HepG2 (cell line): Measurements from ENCODE around the gene STK36. TPM values are rescaled to one million over a fixed set of nuclear protein-coding genes. Genes with fewer than 3 reads are reported as not detected.

Experiments used
- BCL6 ChIP-seq: IDR thresholded peaks from 2 replicates; pipeline ENCODE4 v1.6.1; 2016; ENCODE audit warnings: missing genetic modification reagents, missing compliant biosample characterization
- CC2D1A ChIP-seq: sonication (generic); formaldehyde crosslinking; IDR thresholded peaks from 2 replicates; pipeline ENCODE4 v1.8.1; 2023; ENCODE audit warnings: mild to moderate bottlenecking, missing genetic modification reagents
- HOXA3 ChIP-seq: sonication (generic); formaldehyde crosslinking; IDR thresholded peaks from 2 replicates; pipeline ENCODE4 v1.5.0; 2020; ENCODE audit warnings: missing genetic modification reagents
- NR2F2 ChIP-seq: IDR thresholded peaks from 2 replicates; pipeline ENCODE4 v1.6.1; 2012; ENCODE audit warnings: low read depth, inconsistent platforms, borderline replicate concordance
- RFX3 ChIP-seq: IDR thresholded peaks from 2 replicates; pipeline ENCODE4 v1.6.1; 2016; ENCODE audit warnings: missing biosample characterization, missing genetic modification reagents
- SMAD3 ChIP-seq: sonication (generic); formaldehyde crosslinking; IDR thresholded peaks from 2 replicates; pipeline ENCODE4 v1.4.0; 2020; ENCODE audit warnings: missing genetic modification reagents
- ZNF180 ChIP-seq: sonication (generic); formaldehyde crosslinking; IDR thresholded peaks from 2 replicates; pipeline ENCODE4 v1.4.0; 2020; ENCODE audit warnings: low read depth, missing genetic modification reagents, borderline replicate concordance
- ZNF788 ChIP-seq: sonication (generic); formaldehyde crosslinking; IDR thresholded peaks from 2 replicates; pipeline ENCODE4 v1.5.0; 2020; ENCODE audit warnings: mild to moderate bottlenecking, missing genetic modification reagents, borderline replicate concordance
- ZNF883 ChIP-seq: sonication (generic); formaldehyde crosslinking; IDR thresholded peaks from 2 replicates; pipeline ENCODE4 v1.5.1; 2020; ENCODE audit warnings: mild to moderate bottlenecking, missing genetic modification reagents; ENCODE audit errors: not compliant biosample characterization
- polyA plus RNA-seq, 8 experiments: library from polyadenylated mRNA; depleted of rRNA in 3 of 8; stranded (reverse) in 7 of 8; unstranded in 1 of 8; fragments of >200 nt; fragmentation: Illumina TruSeq in 4 of 8; extraction: Trizol in 4 of 8; gene quantifications; 2 replicates each; pipeline versions ENCODE4 v1.2.1 to v1.2.3, GENCODE V29; 2011 to 2016; ENCODE audit warnings: low read depth in 4 of 8, missing spikeins in 1 of 8, mixed read lengths in 1 of 8; ENCODE audit not compliant: insufficient read depth in 1 of 8
- total RNA-seq, 5 experiments: library from RNA; depleted of rRNA; stranded (reverse); fragments of >200 nt; fragmentation: Illumina TruSeq; extraction: Trizol; gene quantifications; 2 replicates each; pipeline ENCODE4 v1.2.3, GENCODE V29; 2016; ENCODE audit warnings: low read depth in 1 of 5
- TF ChIP-seq, protein P1 (sequence below): sonication (generic); formaldehyde crosslinking; IDR thresholded peaks from 2 replicates; pipeline ENCODE4 v1.4.0; 2020; ENCODE audit warnings: missing genetic modification reagents
- TF ChIP-seq, protein P2 (sequence below): sonication (generic); formaldehyde crosslinking; IDR thresholded peaks from 2 replicates; pipeline ENCODE4 v1.5.1; 2020; ENCODE audit warnings: mild to moderate bottlenecking, missing genetic modification reagents, moderate library complexity
- TF ChIP-seq, protein P3 (sequence below): IDR thresholded peaks from 2 replicates; pipeline ENCODE4 v1.6.1; 2016; ENCODE audit warnings: missing compliant biosample characterization, missing genetic modification reagents, borderline replicate concordance
- TF ChIP-seq, protein P4 (sequence below): sonication (generic); formaldehyde crosslinking; IDR thresholded peaks from 2 replicates; pipeline ENCODE4 v1.9.0; 2021; ENCODE audit warnings: missing genetic modification reagents, borderline replicate concordance
- TF ChIP-seq, protein P5 (sequence below): sonication (generic); formaldehyde crosslinking; IDR thresholded peaks from 2 replicates; pipeline ENCODE4 v1.5.1; 2020; ENCODE audit warnings: missing genetic modification reagents, mild to moderate bottlenecking, borderline replicate concordance

STK36 gene
- total and polyA plus RNA-seq, 2 of the 13 experiments (the other 11 are each of a cell fraction or from before 2014, with no cell fraction given): 45.9 to 83.5 TPM

DNA sequence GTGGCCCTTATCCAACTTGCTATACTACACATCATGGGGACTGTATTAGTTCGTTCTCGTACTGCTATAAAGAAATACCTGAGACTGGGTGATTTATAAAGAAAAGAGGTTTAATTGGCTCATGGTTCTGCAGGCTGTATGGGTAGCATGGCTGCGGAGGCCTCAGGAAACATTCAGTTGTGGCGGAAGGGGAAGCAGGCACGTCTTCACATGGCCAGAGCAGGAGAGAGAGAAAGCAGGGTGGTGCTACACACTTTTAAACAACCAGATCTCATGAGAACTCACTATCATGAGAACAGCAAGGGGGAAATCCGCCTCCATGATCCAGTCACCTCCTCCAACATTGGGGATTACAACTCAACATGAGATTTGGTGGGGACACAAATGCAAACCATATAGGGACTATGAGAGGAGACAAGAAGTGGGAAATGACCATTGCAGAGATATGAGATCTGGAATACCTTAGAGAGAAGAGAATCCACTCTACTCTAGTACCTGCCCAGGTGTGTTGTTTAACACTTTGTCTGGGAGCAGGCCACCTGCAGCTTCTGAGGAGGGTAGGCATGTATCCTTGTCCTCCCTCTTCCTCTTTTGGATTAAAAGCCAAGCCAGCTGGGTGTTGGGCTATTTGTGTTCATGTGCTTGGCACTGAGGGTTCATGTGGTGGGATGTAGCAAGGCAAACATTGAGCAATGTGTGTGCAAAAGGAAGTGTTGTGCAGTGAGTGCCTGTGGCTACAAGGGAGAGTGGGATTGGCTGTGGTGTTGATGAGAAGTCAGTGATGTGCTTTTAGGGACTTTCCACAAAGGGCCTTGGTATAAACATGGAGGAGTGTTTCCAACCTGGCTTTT is 61.5 kb downstream of the STK36 start (continued):
- TF ChIP-seq, protein P1, sequence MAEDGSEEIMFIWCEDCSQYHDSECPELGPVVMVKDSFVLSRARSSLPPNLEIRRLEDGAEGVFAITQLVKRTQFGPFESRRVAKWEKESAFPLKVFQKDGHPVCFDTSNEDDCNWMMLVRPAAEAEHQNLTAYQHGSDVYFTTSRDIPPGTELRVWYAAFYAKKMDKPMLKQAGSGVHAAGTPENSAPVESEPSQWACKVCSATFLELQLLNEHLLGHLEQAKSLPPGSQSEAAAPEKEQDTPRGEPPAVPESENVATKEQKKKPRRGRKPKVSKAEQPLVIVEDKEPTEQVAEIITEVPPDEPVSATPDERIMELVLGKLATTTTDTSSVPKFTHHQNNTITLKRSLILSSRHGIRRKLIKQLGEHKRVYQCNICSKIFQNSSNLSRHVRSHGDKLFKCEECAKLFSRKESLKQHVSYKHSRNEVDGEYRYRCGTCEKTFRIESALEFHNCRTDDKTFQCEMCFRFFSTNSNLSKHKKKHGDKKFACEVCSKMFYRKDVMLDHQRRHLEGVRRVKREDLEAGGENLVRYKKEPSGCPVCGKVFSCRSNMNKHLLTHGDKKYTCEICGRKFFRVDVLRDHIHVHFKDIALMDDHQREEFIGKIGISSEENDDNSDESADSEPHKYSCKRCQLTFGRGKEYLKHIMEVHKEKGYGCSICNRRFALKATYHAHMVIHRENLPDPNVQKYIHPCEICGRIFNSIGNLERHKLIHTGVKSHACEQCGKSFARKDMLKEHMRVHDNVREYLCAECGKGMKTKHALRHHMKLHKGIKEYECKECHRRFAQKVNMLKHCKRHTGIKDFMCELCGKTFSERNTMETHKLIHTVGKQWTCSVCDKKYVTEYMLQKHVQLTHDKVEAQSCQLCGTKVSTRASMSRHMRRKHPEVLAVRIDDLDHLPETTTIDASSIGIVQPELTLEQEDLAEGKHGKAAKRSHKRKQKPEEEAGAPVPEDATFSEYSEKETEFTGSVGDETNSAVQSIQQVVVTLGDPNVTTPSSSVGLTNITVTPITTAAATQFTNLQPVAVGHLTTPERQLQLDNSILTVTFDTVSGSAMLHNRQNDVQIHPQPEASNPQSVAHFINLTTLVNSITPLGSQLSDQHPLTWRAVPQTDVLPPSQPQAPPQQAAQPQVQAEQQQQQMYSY (CRISPR knock-in tag): no peak
- no peak for TF ChIP-seq CC2D1A (CRISPR knock-in tag)
- TF ChIP-seq, protein P2, sequence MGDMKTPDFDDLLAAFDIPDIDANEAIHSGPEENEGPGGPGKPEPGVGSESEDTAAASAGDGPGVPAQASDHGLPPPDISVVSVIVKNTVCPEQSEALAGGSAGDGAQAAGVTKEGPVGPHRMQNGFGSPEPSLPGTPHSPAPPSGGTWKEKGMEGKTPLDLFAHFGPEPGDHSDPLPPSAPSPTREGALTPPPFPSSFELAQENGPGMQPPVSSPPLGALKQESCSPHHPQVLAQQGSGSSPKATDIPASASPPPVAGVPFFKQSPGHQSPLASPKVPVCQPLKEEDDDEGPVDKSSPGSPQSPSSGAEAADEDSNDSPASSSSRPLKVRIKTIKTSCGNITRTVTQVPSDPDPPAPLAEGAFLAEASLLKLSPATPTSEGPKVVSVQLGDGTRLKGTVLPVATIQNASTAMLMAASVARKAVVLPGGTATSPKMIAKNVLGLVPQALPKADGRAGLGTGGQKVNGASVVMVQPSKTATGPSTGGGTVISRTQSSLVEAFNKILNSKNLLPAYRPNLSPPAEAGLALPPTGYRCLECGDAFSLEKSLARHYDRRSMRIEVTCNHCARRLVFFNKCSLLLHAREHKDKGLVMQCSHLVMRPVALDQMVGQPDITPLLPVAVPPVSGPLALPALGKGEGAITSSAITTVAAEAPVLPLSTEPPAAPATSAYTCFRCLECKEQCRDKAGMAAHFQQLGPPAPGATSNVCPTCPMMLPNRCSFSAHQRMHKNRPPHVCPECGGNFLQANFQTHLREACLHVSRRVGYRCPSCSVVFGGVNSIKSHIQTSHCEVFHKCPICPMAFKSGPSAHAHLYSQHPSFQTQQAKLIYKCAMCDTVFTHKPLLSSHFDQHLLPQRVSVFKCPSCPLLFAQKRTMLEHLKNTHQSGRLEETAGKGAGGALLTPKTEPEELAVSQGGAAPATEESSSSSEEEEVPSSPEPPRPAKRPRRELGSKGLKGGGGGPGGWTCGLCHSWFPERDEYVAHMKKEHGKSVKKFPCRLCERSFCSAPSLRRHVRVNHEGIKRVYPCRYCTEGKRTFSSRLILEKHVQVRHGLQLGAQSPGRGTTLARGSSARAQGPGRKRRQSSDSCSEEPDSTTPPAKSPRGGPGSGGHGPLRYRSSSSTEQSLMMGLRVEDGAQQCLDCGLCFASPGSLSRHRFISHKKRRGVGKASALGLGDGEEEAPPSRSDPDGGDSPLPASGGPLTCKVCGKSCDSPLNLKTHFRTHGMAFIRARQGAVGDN (CRISPR knock-in tag): peak; percentile 20; the same call in 1 of the 2 replicates
- no peak for TF ChIP-seq ZNF180
- TF ChIP-seq, protein P3, sequence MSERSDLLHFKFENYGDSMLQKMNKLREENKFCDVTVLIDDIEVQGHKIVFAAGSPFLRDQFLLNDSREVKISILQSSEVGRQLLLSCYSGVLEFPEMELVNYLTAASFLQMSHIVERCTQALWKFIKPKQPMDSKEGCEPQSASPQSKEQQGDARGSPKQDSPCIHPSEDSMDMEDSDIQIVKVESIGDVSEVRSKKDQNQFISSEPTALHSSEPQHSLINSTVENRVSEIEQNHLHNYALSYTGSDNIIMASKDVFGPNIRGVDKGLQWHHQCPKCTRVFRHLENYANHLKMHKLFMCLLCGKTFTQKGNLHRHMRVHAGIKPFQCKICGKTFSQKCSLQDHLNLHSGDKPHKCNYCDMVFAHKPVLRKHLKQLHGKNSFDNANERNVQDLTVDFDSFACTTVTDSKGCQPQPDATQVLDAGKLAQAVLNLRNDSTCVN (CRISPR knock-in tag): peak; percentile 81
- TF ChIP-seq SMAD3: peak; percentile 99
- peak; percentile 77; the same call in 1 of the 2 replicates for TF ChIP-seq HOXA3 (CRISPR knock-in tag)
- TF ChIP-seq, protein P4, sequence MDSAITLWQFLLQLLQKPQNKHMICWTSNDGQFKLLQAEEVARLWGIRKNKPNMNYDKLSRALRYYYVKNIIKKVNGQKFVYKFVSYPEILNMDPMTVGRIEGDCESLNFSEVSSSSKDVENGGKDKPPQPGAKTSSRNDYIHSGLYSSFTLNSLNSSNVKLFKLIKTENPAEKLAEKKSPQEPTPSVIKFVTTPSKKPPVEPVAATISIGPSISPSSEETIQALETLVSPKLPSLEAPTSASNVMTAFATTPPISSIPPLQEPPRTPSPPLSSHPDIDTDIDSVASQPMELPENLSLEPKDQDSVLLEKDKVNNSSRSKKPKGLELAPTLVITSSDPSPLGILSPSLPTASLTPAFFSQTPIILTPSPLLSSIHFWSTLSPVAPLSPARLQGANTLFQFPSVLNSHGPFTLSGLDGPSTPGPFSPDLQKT: no peak
- TF ChIP-seq ZNF883 (CRISPR knock-in tag): no peak
- TF ChIP-seq RFX3: peak; percentile 45; the same call in 1 of the 2 replicates
- peak; percentile 83; the same call in 1 of the 2 replicates for TF ChIP-seq ZNF788 (CRISPR knock-in tag)
- TF ChIP-seq, protein P5, sequence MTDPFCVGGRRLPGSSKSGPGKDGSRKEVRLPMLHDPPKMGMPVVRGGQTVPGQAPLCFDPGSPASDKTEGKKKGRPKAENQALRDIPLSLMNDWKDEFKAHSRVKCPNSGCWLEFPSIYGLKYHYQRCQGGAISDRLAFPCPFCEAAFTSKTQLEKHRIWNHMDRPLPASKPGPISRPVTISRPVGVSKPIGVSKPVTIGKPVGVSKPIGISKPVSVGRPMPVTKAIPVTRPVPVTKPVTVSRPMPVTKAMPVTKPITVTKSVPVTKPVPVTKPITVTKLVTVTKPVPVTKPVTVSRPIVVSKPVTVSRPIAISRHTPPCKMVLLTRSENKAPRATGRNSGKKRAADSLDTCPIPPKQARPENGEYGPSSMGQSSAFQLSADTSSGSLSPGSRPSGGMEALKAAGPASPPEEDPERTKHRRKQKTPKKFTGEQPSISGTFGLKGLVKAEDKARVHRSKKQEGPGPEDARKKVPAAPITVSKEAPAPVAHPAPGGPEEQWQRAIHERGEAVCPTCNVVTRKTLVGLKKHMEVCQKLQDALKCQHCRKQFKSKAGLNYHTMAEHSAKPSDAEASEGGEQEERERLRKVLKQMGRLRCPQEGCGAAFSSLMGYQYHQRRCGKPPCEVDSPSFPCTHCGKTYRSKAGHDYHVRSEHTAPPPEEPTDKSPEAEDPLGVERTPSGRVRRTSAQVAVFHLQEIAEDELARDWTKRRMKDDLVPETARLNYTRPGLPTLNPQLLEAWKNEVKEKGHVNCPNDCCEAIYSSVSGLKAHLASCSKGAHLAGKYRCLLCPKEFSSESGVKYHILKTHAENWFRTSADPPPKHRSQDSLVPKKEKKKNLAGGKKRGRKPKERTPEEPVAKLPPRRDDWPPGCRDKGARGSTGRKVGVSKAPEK: 0 out of 2 replicates have a peak, but pooled peaks have one; percentile 70
- TF ChIP-seq BCL6 (CRISPR knock-in tag): peak; percentile 89
- TF ChIP-seq NR2F2: no peak
